Measurements from ENCODE around the gene PSMD11. TPM values are rescaled to one million over a fixed set of nuclear protein-coding genes. Genes with fewer than 3 reads are reported as not detected.

Gene PSMD11
- total RNA-seq, 1 donor from 2014 or later = 63.7 TPM

DNA sequence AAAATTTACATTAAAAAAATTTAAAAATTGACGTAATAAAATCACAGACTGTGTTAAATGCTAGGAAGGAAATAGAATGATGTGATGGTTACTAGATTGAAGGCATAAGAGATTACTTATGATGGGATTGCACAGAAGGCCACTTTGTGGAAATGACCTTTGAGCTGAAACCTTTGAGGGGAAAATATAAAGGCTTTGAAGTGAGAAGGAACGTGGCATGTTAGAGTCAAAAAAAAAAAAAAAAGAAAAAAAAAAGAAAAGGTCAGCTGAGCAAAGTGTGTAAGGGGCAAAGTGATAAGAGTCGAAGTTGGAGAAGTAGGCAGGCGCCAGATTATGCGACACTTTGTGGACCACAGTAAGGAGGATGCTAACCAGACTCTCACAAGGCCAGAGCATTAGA lies 3.6 kb upstream of the PSMD11 start:
- Histone ChIP-seq H3K27me3 (ENCODE audit: low read depth) (no peaks in the 10 kb centered on the region), H3K36me3 (no peaks in the 10 kb centered on the region), H3K27ac (replicated peaks) (no peak overlapping the region), H3K9me3 (replicated peaks) (no peaks in the 10 kb centered on the region), H3K4me1 (peaks cover 21% of the 10 kb centered on the region), H3K4me3 (no peak overlapping the region)
- TF ChIP-seq, protein P1, sequence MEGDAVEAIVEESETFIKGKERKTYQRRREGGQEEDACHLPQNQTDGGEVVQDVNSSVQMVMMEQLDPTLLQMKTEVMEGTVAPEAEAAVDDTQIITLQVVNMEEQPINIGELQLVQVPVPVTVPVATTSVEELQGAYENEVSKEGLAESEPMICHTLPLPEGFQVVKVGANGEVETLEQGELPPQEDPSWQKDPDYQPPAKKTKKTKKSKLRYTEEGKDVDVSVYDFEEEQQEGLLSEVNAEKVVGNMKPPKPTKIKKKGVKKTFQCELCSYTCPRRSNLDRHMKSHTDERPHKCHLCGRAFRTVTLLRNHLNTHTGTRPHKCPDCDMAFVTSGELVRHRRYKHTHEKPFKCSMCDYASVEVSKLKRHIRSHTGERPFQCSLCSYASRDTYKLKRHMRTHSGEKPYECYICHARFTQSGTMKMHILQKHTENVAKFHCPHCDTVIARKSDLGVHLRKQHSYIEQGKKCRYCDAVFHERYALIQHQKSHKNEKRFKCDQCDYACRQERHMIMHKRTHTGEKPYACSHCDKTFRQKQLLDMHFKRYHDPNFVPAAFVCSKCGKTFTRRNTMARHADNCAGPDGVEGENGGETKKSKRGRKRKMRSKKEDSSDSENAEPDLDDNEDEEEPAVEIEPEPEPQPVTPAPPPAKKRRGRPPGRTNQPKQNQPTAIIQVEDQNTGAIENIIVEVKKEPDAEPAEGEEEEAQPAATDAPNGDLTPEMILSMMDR (IDR thresholded peaks at IDR 0.05; ENCODE audit: borderline replicate concordance) = no peak
- intact Hi-C loops (cut with micrococcal nuclease) = no loop called here
- DNase-seq = no peak

DNA sequence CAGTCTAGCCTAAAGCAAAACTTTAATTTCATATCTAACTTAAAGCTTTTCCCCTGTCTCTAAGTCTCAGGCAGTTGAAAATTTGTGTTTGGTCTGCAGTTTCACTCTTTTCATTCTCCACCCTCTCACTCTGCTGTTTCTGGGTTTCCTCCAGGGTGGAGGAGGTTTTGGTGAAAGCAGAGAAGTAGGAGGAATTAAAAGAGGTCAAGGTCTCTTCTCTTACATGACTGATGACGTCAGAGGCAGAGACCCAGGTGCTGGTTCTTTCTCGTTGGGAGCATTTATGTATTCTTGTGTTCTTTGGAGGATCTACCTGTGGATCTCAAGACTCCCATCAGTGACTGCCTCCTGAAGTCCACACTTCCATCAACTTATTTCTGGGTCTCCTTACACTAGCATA lies 2.4 kb upstream of the PSMD11 start:
- no peak for DNase-seq
- Histone ChIP-seq H3K36me3 (peaks cover 2% of the 10 kb centered on the region), H3K27me3 (ENCODE audit: low read depth) (no peaks in the 10 kb centered on the region), H3K4me1 (peaks cover 33% of the 10 kb centered on the region), H3K27ac (replicated peaks) (no peak overlapping the region), H3K4me3 (no peak overlapping the region), H3K9me3 (replicated peaks) (no peaks in the 10 kb centered on the region)
- TF ChIP-seq, protein P1 (IDR thresholded peaks at IDR 0.05; ENCODE audit: borderline replicate concordance) = no peak
- intact Hi-C loops (cut with micrococcal nuclease) = no loop called here

DNA sequence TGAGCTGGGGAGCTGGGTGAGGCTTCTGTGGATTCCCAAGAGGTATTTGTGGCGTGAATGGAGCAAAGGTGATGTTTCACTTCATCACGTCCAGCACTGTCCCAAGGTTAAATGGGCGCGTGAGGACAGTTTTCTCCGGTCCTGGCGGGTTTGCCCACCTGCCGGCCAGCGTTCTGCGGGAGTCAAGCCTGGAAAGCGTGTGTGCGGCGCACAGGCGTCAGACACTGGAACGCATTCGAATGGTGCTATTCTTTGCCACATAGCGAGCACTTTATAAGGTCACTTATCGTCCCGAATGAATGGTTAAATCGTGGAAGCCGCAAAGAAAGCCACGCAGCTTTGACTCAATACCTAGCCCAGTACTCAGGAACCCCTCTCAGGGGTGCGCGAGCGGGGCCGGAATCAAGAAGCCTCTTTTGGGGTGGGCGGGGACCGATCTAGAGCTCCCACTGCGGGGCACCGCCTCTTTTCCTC lies 446 bp upstream of the PSMD11 start:
- no peaks in the 10 kb centered on the region for H3K9me3 ChIP-seq (replicated peaks)
- H3K36me3 ChIP-seq = peaks cover 22% of the 10 kb centered on the region
- TF ChIP-seq, protein P1 (IDR thresholded peaks at IDR 0.05; ENCODE audit: borderline replicate concordance) = no peak
- H3K27ac ChIP-seq (replicated peaks) = no peak overlapping the region
- DNase-seq = no peak
- peaks cover 41% of the 10 kb centered on the region for H3K4me1 ChIP-seq
- intact Hi-C loops (cut with micrococcal nuclease) = no loop called here
- H3K4me3 ChIP-seq = peak overlapping the region; percentile 99
- no peaks in the 10 kb centered on the region for H3K27me3 ChIP-seq (ENCODE audit: low read depth)

DNA sequence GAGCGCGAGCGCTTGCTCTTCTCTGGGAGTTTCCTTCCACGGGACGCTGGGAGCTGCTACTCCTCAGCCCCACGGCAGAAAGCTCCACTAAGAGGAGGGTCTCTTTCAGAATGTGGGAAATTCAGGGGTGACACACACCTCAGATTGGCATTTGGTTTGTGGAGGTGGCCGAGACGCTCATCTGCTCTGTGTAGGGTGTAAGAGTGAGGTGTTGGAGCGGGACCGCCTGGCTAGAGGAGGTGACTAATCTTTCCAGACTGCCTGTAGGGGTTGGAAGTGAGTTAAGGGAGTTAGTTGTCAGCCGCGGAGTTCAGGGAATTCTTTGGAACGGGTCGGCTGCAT lies 735 bp downstream of the PSMD11 start:
- H3K4me3 ChIP-seq = peak overlapping the region; percentile 99
- peaks cover 33% of the 10 kb centered on the region for H3K36me3 ChIP-seq
- intact Hi-C loops (cut with micrococcal nuclease) = no loop called here
- H3K27me3 ChIP-seq (ENCODE audit: low read depth) = no peaks in the 10 kb centered on the region
- TF ChIP-seq, protein P1 (IDR thresholded peaks at IDR 0.05; ENCODE audit: borderline replicate concordance) = no peak
- no peaks in the 10 kb centered on the region for H3K9me3 ChIP-seq (replicated peaks)
- DNase-seq = no peak
- peaks cover 52% of the 10 kb centered on the region for H3K4me1 ChIP-seq
- H3K27ac ChIP-seq (replicated peaks) = peak overlapping the region; percentile 86

DNA sequence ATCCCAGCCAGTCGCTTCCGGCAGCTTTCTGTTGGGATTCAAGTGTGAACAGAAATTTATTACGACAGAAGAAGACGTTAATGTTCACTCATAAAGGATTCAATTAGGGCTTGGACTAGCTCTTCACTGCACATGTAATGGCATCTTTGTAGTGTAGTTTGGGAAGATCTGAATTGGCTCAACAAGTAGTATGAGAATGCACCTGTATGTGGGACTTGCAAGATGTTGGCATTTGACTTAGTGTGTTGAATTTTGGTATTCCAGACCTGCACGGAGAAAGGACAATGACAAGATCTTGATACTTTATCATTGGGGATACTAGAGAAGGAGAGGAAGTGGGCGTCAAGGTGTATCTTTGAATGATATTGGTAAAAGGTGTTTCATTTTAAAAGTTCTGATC lies 1.2 kb downstream of the PSMD11 start:
- Histone ChIP-seq H3K4me1 (peaks cover 55% of the 10 kb centered on the region), H3K4me3 (peak overlapping the region; percentile 99), H3K36me3 (peaks cover 38% of the 10 kb centered on the region), H3K27ac (replicated peaks) (peak overlapping the region; percentile 86), H3K9me3 (replicated peaks) (no peaks in the 10 kb centered on the region), H3K27me3 (ENCODE audit: low read depth) (no peaks in the 10 kb centered on the region)
- TF ChIP-seq, protein P1 (IDR thresholded peaks at IDR 0.05; ENCODE audit: borderline replicate concordance) = no peak
- DNase-seq = no peak
- intact Hi-C loops (cut with micrococcal nuclease) = no loop called here

DNA sequence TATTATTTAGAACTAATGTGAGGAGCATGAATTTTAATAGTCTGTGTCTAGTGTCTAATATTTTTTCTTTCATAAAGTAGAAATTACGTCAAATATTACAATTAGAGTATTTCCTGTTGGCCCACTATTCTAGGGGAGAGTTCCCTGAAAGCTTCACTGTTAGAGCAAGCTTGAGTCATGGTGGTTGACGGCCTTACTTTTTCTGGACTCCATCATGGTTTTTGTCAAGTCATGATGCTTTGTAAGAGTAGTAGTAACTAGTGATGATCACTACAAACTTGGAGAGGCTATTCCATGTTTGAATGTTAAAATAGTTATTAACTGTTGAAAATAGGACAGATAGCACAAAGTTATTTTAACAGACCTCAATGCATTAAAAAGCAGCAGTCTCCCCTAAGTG lies 1.7 kb downstream of the PSMD11 start:
- Histone ChIP-seq H3K4me1 (peaks cover 59% of the 10 kb centered on the region), H3K27ac (replicated peaks) (no peak overlapping the region), H3K4me3 (peak overlapping the region; percentile 99), H3K36me3 (peaks cover 43% of the 10 kb centered on the region), H3K27me3 (ENCODE audit: low read depth) (no peaks in the 10 kb centered on the region), H3K9me3 (replicated peaks) (no peaks in the 10 kb centered on the region)
- TF ChIP-seq, protein P1 (IDR thresholded peaks at IDR 0.05; ENCODE audit: borderline replicate concordance) = no peak
- no peak for DNase-seq
- intact Hi-C loops (cut with micrococcal nuclease) = no loop called here
